IMR-90 (cell line): ENCODE measurements around the gene SSBP3. TPM values are rescaled to one million over a fixed set of nuclear protein-coding genes. Genes with fewer than 3 reads are reported as not detected.
A peak's percentile ranks its signal among the peaks of the same experiment; 100 is the strongest.

Source experiments
- ATAC-seq: fragments of 200-7000 bp; cut with Tn5 transposase; 2 replicates; pipeline ENCODE4 v1.9.1; 2020; ENCODE audit warnings: low read depth, mild to moderate bottlenecking, moderate library complexity
- BruUV-seq: library from RNA; stranded (reverse); fragments of 400-500 nt; replicated peaks from 2 replicates; lab custom pipeline; 2021; lab: Mats Ljungman, UMichigan
- CTCF ChIA-PET: fragments of 300-600 bp; formaldehyde crosslinking; extraction: SDS; loops from one replicate; lab custom pipeline; 2021; ENCODE audit warnings: antibody characterized with exemption; lab: Yijun Ruan, JAX
- POLR2A ChIA-PET: fragments of 300-600 bp; sonication (Branson Sonifier 250); formaldehyde crosslinking; loops from one replicate; lab custom pipeline; 2022; ENCODE audit warnings: antibody characterized with exemption; ENCODE audit not compliant: unreplicated experiment; lab: Charles Lee
- DNase-seq: peaks from one replicate; pipeline ENCODE4 v3.0.0; 2013
- H2AFZ ChIP-seq: replicated peaks from 2 replicates; pipeline ENCODE3; 2013; ENCODE audit warnings: low read length, mild to moderate bottlenecking; ENCODE audit not compliant: poor library complexity
- H2AK5ac ChIP-seq: 2 replicates; pipeline ENCODE4 v1.6.1; 2013; ENCODE audit warnings: low read depth, low read length, inconsistent platforms
- H2AK9ac ChIP-seq: replicated peaks from 2 replicates; pipeline ENCODE3; 2013; ENCODE audit warnings: mild to moderate bottlenecking, low read depth, low read length, moderate library complexity; ENCODE audit not compliant: poor library complexity
- H2BK120ac ChIP-seq: 2 replicates; pipeline ENCODE4 v1.6.1; 2013; ENCODE audit warnings: low read depth, low read length, inconsistent platforms
- H2BK15ac ChIP-seq: 3 replicates; pipeline ENCODE4 v1.6.1; 2013; ENCODE audit warnings: low read depth, low read length, inconsistent platforms
- H2BK20ac ChIP-seq: 2 replicates; pipeline ENCODE4 v1.6.1; 2013; ENCODE audit warnings: low read depth, mild to moderate bottlenecking, inconsistent platforms, low read length, moderate library complexity
- H2BK5ac ChIP-seq: 2 replicates; pipeline ENCODE4 v1.6.1; 2013; ENCODE audit warnings: mild to moderate bottlenecking, low read depth, low read length, inconsistent platforms; ENCODE audit not compliant: poor library complexity, severe bottlenecking
- H3K14ac ChIP-seq: replicated peaks from 2 replicates; pipeline ENCODE4 v1.6.1; 2013; ENCODE audit warnings: low read depth, low read length, inconsistent platforms
- H3K18ac ChIP-seq: 2 replicates; pipeline ENCODE4 v1.6.1; 2013; ENCODE audit warnings: low read depth, low read length, control low read depth
- H3K23ac ChIP-seq: 2 replicates; pipeline ENCODE4 v1.6.1; 2013; ENCODE audit warnings: low read depth, low read length, inconsistent platforms
- H3K27ac ChIP-seq: 2 replicates; pipeline ENCODE4 v1.5.1; 2013; ENCODE audit warnings: mild to moderate bottlenecking, control low read depth, low read length; ENCODE audit not compliant: insufficient read depth
- H3K27me3 ChIP-seq: 2 replicates; pipeline ENCODE4 v1.6.1; 2013; ENCODE audit warnings: low read length; ENCODE audit not compliant: control insufficient read depth, insufficient read depth
- H3K36me3 ChIP-seq: 2 replicates; pipeline ENCODE4 v1.6.1; 2013; ENCODE audit warnings: low read length, mixed read lengths; ENCODE audit not compliant: control insufficient read depth, insufficient read depth
- H3K4ac ChIP-seq: 2 replicates; pipeline ENCODE4 v1.6.1; 2013; ENCODE audit warnings: low read depth, low read length, inconsistent platforms
- H3K4me1 ChIP-seq: 2 replicates; pipeline ENCODE4 v1.6.1; 2013; ENCODE audit warnings: low read length, mixed read lengths; ENCODE audit not compliant: control insufficient read depth, insufficient read depth
- H3K4me2 ChIP-seq: 2 replicates; pipeline ENCODE4 v1.6.1; 2013; ENCODE audit warnings: low read depth, mild to moderate bottlenecking, control low read depth, low read length, moderate library complexity
- H3K4me3 ChIP-seq: 2 replicates; pipeline ENCODE4 v1.5.1; 2013; ENCODE audit warnings: low read depth, mild to moderate bottlenecking, control low read depth, low read length, moderate library complexity; ENCODE audit not compliant: insufficient read depth
- H3K56ac ChIP-seq: 2 replicates; pipeline ENCODE4 v1.6.1; 2013; ENCODE audit warnings: low read length, inconsistent platforms; ENCODE audit not compliant: insufficient read depth; ENCODE audit errors: extremely low read depth
- H3K79me1 ChIP-seq, 2 experiments: 2 replicates each; pipeline ENCODE4 v1.6.1; 2013; ENCODE audit warnings: low read length in 2 of 2, inconsistent platforms in 1 of 2, low read depth in 1 of 2
- H3K9ac ChIP-seq: 2 replicates; pipeline ENCODE4 v1.6.1; 2013; ENCODE audit warnings: low read depth, low read length, control low read depth
- H3K9me1 ChIP-seq: 2 replicates; pipeline ENCODE4 v1.6.1; 2013; ENCODE audit warnings: low read length, inconsistent platforms; ENCODE audit not compliant: insufficient read depth
- H3K9me3 ChIP-seq: 2 replicates; pipeline ENCODE4 v1.6.1; 2013; ENCODE audit warnings: low read length; ENCODE audit not compliant: control insufficient read depth, insufficient read depth
- H4K20me1 ChIP-seq: 2 replicates; pipeline ENCODE4 v1.6.1; 2013; ENCODE audit warnings: low read length, inconsistent platforms; ENCODE audit not compliant: insufficient read depth
- H4K5ac ChIP-seq: 2 replicates; pipeline ENCODE4 v1.6.1; 2013; ENCODE audit warnings: mild to moderate bottlenecking, low read depth, low read length, control low read depth
- H4K8ac ChIP-seq, 2 experiments: 2 replicates each; pipeline ENCODE4 v1.6.1; 2013; ENCODE audit warnings: low read depth in 2 of 2, low read length in 2 of 2, control low read depth in 1 of 2, inconsistent platforms in 1 of 2
- H4K91ac ChIP-seq: 2 replicates; pipeline ENCODE4 v1.6.1; 2013; ENCODE audit warnings: low read depth, low read length, inconsistent platforms; ENCODE audit not compliant: insufficient read depth
- FOS ChIP-seq: fragments of 150-350 bp; IDR thresholded peaks from 2 replicates; pipeline ENCODE4 v1.6.1; 2016; ENCODE audit warnings: low read depth, low read length
- MAZ ChIP-seq: IDR thresholded peaks from 2 replicates; pipeline ENCODE4 v1.6.1; 2012; ENCODE audit warnings: low read depth, mild to moderate bottlenecking, low read length, improper control_type of control experiment, moderate library complexity, borderline replicate concordance
- MXI1 ChIP-seq: IDR thresholded peaks from 2 replicates; pipeline ENCODE4 v1.6.1; 2012; ENCODE audit warnings: low read depth, mild to moderate bottlenecking, low read length, moderate library complexity, borderline replicate concordance
- RAD21 ChIP-seq: IDR thresholded peaks from 2 replicates; pipeline ENCODE4 v1.6.1; 2012; ENCODE audit warnings: low read length, improper control_type of control experiment
- RCOR1 ChIP-seq: IDR thresholded peaks from 2 replicates; pipeline ENCODE4 v1.6.1; 2012; ENCODE audit warnings: mild to moderate bottlenecking, low read length, improper control_type of control experiment; ENCODE audit not compliant: insufficient replicate concordance
- SMC3 ChIP-seq: fragments of 150-350 bp; IDR thresholded peaks from 2 replicates; pipeline ENCODE4 v1.6.1; 2016; ENCODE audit warnings: low read depth, mild to moderate bottlenecking, antibody characterized with exemption, low read length, moderate library complexity
- WGBS, 2 experiments: methylation state at CpG; one replicate each; pipeline versions ENCODE4 v1.1.5 to v1.1.7; 2013; ENCODE audit warnings: missing lambda C conversion rate in 2 of 2; ENCODE audit not compliant: insufficient read length in 1 of 2; ENCODE audit errors: extremely low coverage in 2 of 2; 5-methylcytosine and 5-hydroxymethylcytosine counted together
- dilution Hi-C: fragments of 300-500 bp; cut with HindIII; formaldehyde crosslinking; loops from one replicate; pipeline ENCODE4 v1.14.3; 2018; ENCODE audit warnings: low sequenced_read_pairs; ENCODE audit not compliant: unreplicated experiment
- in situ Hi-C: fragments of 300-500 bp; cut with MboI; formaldehyde crosslinking; loops from 3 replicates; pipeline ENCODE4 v1.14.3; 2019; ENCODE audit warnings: low sequenced_read_pairs, inconsistent platforms, mixed read lengths
- intact Hi-C: fragments of 100-400 bp; cut with micrococcal nuclease; formaldehyde crosslinking; loops from 2 replicates; pipeline ENCODE4 v1.10.0; 2022
- polyA plus RNA-seq, 3 experiments: library from polyadenylated mRNA; depleted of rRNA; stranded (reverse); fragments of >200 nt; gene quantifications; 2 replicates each; pipeline ENCODE4 v1.2.3, GENCODE V29; 2012; ENCODE audit warnings: low replicate concordance in 1 of 3
- total RNA-seq: library from RNA; depleted of rRNA; stranded (reverse); fragments of >200 nt; gene quantifications from 2 replicates; pipeline ENCODE4 v1.2.3, GENCODE V29; 2012

SSBP3 gene
- total and polyA plus RNA-seq, 2 of the 4 experiments (the other 2 are of a cell fraction): 10.9 to 39.6 TPM

DNA sequence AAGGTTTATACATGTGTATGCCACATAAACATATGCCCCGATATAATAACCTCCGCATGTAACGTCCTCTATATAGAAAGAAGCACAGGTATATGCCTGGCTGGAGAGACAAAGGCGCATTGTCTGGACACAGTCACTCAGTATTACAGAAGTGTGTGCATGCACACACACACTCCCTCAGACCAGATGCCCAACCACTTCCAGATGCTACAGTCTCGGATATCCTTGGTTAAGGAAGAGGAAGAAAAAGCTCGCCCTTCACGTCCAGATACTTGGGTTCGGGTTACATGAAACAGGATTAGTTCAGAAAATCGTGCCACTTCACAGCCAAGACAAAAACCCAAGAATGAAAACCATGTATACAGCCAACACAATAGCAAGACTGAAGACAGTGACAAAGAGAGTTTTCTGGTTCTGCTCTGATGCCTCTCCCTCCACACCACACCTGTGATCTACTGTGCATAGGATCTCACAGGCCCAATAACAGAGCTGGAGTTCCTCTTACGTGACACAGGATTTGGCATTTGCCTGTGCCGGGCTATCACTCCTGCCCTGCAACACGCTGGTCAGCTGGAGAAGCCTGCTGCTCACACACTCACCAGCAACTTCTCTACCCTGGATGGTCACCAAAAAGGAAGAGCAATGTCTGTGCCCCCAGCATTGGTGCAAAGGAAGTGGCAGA, 75.0 kb downstream of the SSBP3 start:
- no peak overlapping the region for H3K56ac ChIP-seq
- no peaks in the 10 kb centered on the region for H3K27me3 ChIP-seq
- H3K23ac ChIP-seq: peak overlapping the region; percentile 40; the same call in 1 of the 2 replicates
- no peak for ATAC-seq
- H2BK5ac ChIP-seq: no peak overlapping the region
- peaks cover 25% of the 10 kb centered on the region; the same call in 1 of the 2 replicates for H4K20me1 ChIP-seq
- H3K4me3 ChIP-seq: no peak overlapping the region
- H3K18ac ChIP-seq: peak overlapping the region; percentile 54
- H3K14ac ChIP-seq: peak overlapping the region; percentile 16; the same call in 1 of the 2 replicates
- in situ Hi-C loops (no loop called here), intact Hi-C loops (no loop called here), dilution Hi-C loops (no loop called here)
- H3K4me2 ChIP-seq: 0 out of 2 replicates have a peak overlapping the region, but pooled peaks have one; percentile 3
- peak overlapping the region; percentile 3; the same call in 1 of the 2 replicates for H3K27ac ChIP-seq
- H2BK20ac ChIP-seq: peak overlapping the region; percentile 4; the same call in 1 of the 2 replicates
- H2AFZ ChIP-seq: no peak overlapping the region
- H2BK120ac ChIP-seq: peak overlapping the region; percentile 35
- H4K91ac ChIP-seq: peak overlapping the region; percentile 30
- no peaks in the 10 kb centered on the region for H3K9me3 ChIP-seq
- H2BK15ac ChIP-seq: 0 out of 3 replicates have a peak overlapping the region, but pooled peaks have one; percentile 4
- H4K5ac ChIP-seq: peak overlapping the region; percentile 14; the same call in 1 of the 2 replicates
- peak overlapping the region in 1 of 2 experiments; percentile 6; a peak in 1 of 4 replicates for H4K8ac ChIP-seq
- H3K36me3 ChIP-seq: peaks cover 4% of the 10 kb centered on the region; the same call in 1 of the 2 replicates
- peak; percentile 71 for DNase-seq
- ChIA-PET POLR2A (no interaction called here), CTCF (no interaction called here)
- 90% methylated on average over 2 of the region's 12 CpGs; no CpG with 5 or more reads in 1 of the 2 experiments for WGBS, 2 experiments
- H3K4me1 ChIP-seq: peaks cover 58% of the 10 kb centered on the region
- no TSS peak for BruUV-seq
- H3K4ac ChIP-seq: peak overlapping the region; percentile 67
- H2AK9ac ChIP-seq: peak overlapping the region; percentile 26
- H3K9ac ChIP-seq: no peak overlapping the region
- peak overlapping the region; percentile 12; the same call in 1 of the 2 replicates for H2AK5ac ChIP-seq
- H3K9me1 ChIP-seq: peaks cover 37% of the 10 kb centered on the region
- TF ChIP-seq MXI1: no peak
- TF ChIP-seq RCOR1: no peak
- no peak for TF ChIP-seq SMC3
- no peak for TF ChIP-seq MAZ
- TF ChIP-seq FOS: no peak
- no peak for TF ChIP-seq RAD21
- peaks cover 53 to 81% of the 10 kb centered on the region in 2 experiments for H3K79me1 ChIP-seq
